ENCODE results near the gene ANXA9. TPM values are rescaled to one million over a fixed set of nuclear protein-coding genes. Genes with fewer than 3 reads are reported as not detected.

ANXA9 gene
- total and polyA plus RNA-seq, 2 donors (not counting 1 experiment from before 2014, with no cell fraction given), result 0.07 to 0.62 TPM

- ChIA-PET POLR2A (interaction anchor here (1.2 kb wide), 1 partner anchor 17 kb away, joined by 4 read pairs; no protein-coding TSS in a partner anchor), CTCF (interaction anchor here (1.3 kb wide), 1 partner anchor 15 kb away, joined by 4 read pairs; no protein-coding TSS in a partner anchor)
- no peak for ATAC-seq (ENCODE audit: low read depth)
- Histone ChIP-seq H3K36me3 (replicated peaks in 1 of 2; ENCODE audit: control extremely low read depth in 1 of 2, control insufficient read depth in 1 of 2, extremely low read depth in 1 of 2, insufficient read depth in 2 of 2, low read length in 1 of 2) (peaks cover 0 to 9% of the 10 kb centered on the region in 2 experiments), H3K79me2 (ENCODE audit: control insufficient read depth, insufficient read depth, low read length) (peaks cover 3% of the 10 kb centered on the region), H3K4me1 (ENCODE audit: control insufficient read depth in 2 of 2, insufficient read depth in 2 of 2, low read length in 2 of 2) (no peaks in the 10 kb centered on the region), H3K27ac (ENCODE audit: low read length in 2 of 2) (no peak overlapping the region), H4K20me1 (ENCODE audit: control insufficient read depth, insufficient read depth, low read length, poor library complexity, severe bottlenecking) (no peaks in the 10 kb centered on the region), H3K4me2 (replicated peaks; ENCODE audit: low read depth, low read length, poor library complexity, severe bottlenecking) (no peak overlapping the region), H3K4me3 (ENCODE audit: control extremely low read depth in 1 of 5, extremely low read depth in 1 of 5, insufficient read depth in 1 of 5, low read depth in 2 of 5, low read length in 4 of 5) (no peak overlapping the region), H3K27me3 (replicated peaks in 1 of 4; ENCODE audit: control extremely low read depth in 1 of 4, control insufficient read depth in 3 of 4, insufficient read depth in 4 of 4, low read length in 3 of 4) (no peaks in the 10 kb centered on the region), H2AFZ (ENCODE audit: insufficient read depth, low read depth, low read length, poor library complexity, severe bottlenecking) (no peak overlapping the region), H3K9me3 (ENCODE audit: control extremely low read depth in 1 of 3, control insufficient read depth in 2 of 3, insufficient read depth in 1 of 3, low read length in 2 of 3) (no peaks in the 10 kb centered on the region), H3K9ac (ENCODE audit: low read length) (no peak overlapping the region)
- no peaks in the 10 kb centered on the region for H3K4me1 Mint-ChIP-seq
- no peaks in the 10 kb centered on the region for H3K9me3 Mint-ChIP-seq (ENCODE audit: insufficient read depth)
- WGBS (ENCODE audit: insufficient coverage), result 93% methylated on average over 3 of the region's 3 CpGs
- TF ChIP-seq CTCF (IDR thresholded peaks at IDR 0.05) (no peak), EZH2 (IDR thresholded peaks at IDR 0.05; ENCODE audit: borderline replicate concordance, insufficient read depth, low read depth, low read length, poor library complexity, severe bottlenecking) (no peak)
- no peaks in the 10 kb centered on the region for H3K27me3 Mint-ChIP-seq
- intact Hi-C loops (cut with micrococcal nuclease), result no loop called here
- no peak for DNase-seq
- no peak overlapping the region for H3K4me3 Mint-ChIP-seq
- no peak overlapping the region for H3K27ac Mint-ChIP-seq
These were observed 57.4 kb downstream of the ANXA9 start for GRCh38 chr1:151039521-151039920.

GRCh38 chr1:151043163-151043562 lies 61.1 kb downstream of the ANXA9 start:
- no peaks in the 10 kb centered on the region for H3K9me3 ChIP-seq (ENCODE audit: control extremely low read depth in 1 of 3, control insufficient read depth in 2 of 3, insufficient read depth in 1 of 3, low read length in 2 of 3)
- no peak overlapping the region for H3K4me3 ChIP-seq (ENCODE audit: control extremely low read depth in 1 of 5, extremely low read depth in 1 of 5, insufficient read depth in 1 of 5, low read depth in 2 of 5, low read length in 4 of 5)
- H3K36me3 ChIP-seq (replicated peaks in 1 of 2; ENCODE audit: control extremely low read depth in 1 of 2, control insufficient read depth in 1 of 2, extremely low read depth in 1 of 2, insufficient read depth in 2 of 2, low read length in 1 of 2), result no peaks in the 10 kb centered on the region
- no peak overlapping the region for H3K27ac ChIP-seq (ENCODE audit: low read length in 2 of 2)
- H3K4me3 Mint-ChIP-seq, result no peak overlapping the region
- no CpG with 5 or more reads among the region's 1 CpG for WGBS (ENCODE audit: insufficient coverage)
- peaks cover 13% of the 10 kb centered on the region for H3K79me2 ChIP-seq (ENCODE audit: control insufficient read depth, insufficient read depth, low read length)
- peaks cover 20% of the 10 kb centered on the region for H3K4me1 Mint-ChIP-seq
- TF ChIP-seq EZH2 (IDR thresholded peaks at IDR 0.05; ENCODE audit: borderline replicate concordance, insufficient read depth, low read depth, low read length, poor library complexity, severe bottlenecking), result no peak
- no peak for TF ChIP-seq CTCF (IDR thresholded peaks at IDR 0.05)
- H3K4me2 ChIP-seq (replicated peaks; ENCODE audit: low read depth, low read length, poor library complexity, severe bottlenecking), result no peak overlapping the region
- peaks cover 10 to 15% of the 10 kb centered on the region in 2 donors for H3K4me1 ChIP-seq (ENCODE audit: control insufficient read depth in 2 of 2, insufficient read depth in 2 of 2, low read length in 2 of 2)
- H3K27me3 Mint-ChIP-seq, result no peaks in the 10 kb centered on the region
- CTCF ChIA-PET, result interaction anchor here (0.9 to 2.4 kb wide), 5 partner anchors 15 to 28 kb away, joined by 3 to 8 read pairs (median 4); partner anchors contain the start of gene CDC42SE1
- H3K27ac Mint-ChIP-seq, result no peak overlapping the region
- ATAC-seq (ENCODE audit: low read depth) (no peak), DNase-seq (no peak)
- POLR2A ChIA-PET, result no interaction called here
- no peak overlapping the region for H2AFZ ChIP-seq (ENCODE audit: insufficient read depth, low read depth, low read length, poor library complexity, severe bottlenecking)
- no peaks in the 10 kb centered on the region for H4K20me1 ChIP-seq (ENCODE audit: control insufficient read depth, insufficient read depth, low read length, poor library complexity, severe bottlenecking)
- intact Hi-C loops (cut with micrococcal nuclease), result no loop called here
- H3K9ac ChIP-seq (ENCODE audit: low read length), result no peak overlapping the region
- no peaks in the 10 kb centered on the region for H3K27me3 ChIP-seq (replicated peaks in 1 of 4; ENCODE audit: control extremely low read depth in 1 of 4, control insufficient read depth in 3 of 4, insufficient read depth in 4 of 4, low read length in 3 of 4)
- H3K9me3 Mint-ChIP-seq (ENCODE audit: insufficient read depth), result no peaks in the 10 kb centered on the region

Small RNAs within 50 kb of the gene (small RNA-seq; reads per million reads assigned to genes)
- gene RNU6-884P (ENCODE audit: insufficient read length, low read depth, low replicate concordance), result not detected

Other genes with a start within 250 kb of the ANXA9 start
- 221 and 241 TPM in 2 replicates for gene CTSS, start 216.5 kb upstream of the ANXA9 start, total RNA-seq
- 89.6 and 106 TPM in 2 replicates for gene CTSS, start 216.5 kb upstream of the ANXA9 start, polyA plus RNA-seq
- gene CTSK, start 174.0 kb upstream of the ANXA9 start, total RNA-seq, result 5.3 and 5.9 TPM in 2 replicates
- gene CTSK, start 174.0 kb upstream of the ANXA9 start, polyA plus RNA-seq, result 6.0 and 9.2 TPM in 2 replicates
- 48.2 and 48.6 TPM in 2 replicates for gene ARNT, start 105.7 kb upstream of the ANXA9 start, total RNA-seq
- 17.6 and 21.0 TPM in 2 replicates for gene ARNT, start 105.7 kb upstream of the ANXA9 start, polyA plus RNA-seq
- not detected in 2 replicates for gene CTXND2, start 95.2 kb upstream of the ANXA9 start, total RNA-seq
- gene CTXND2, start 95.2 kb upstream of the ANXA9 start, polyA plus RNA-seq, result not detected in 2 replicates
- gene SETDB1, start 55.9 kb upstream of the ANXA9 start, total RNA-seq, result 115 and 133 TPM in 2 replicates
- gene SETDB1, start 55.9 kb upstream of the ANXA9 start, polyA plus RNA-seq, result 57.4 and 79.6 TPM in 2 replicates
- 130 and 144 TPM in 2 replicates for gene CERS2, start 7.5 kb upstream of the ANXA9 start, total RNA-seq
- gene CERS2, start 7.5 kb upstream of the ANXA9 start, polyA plus RNA-seq, result 52.5 and 68.4 TPM in 2 replicates
- gene MINDY1, start 24.6 kb downstream of the ANXA9 start, total RNA-seq, result 16.1 and 16.5 TPM in 2 replicates
- 4.8 and 7.6 TPM in 2 replicates for gene MINDY1, start 24.6 kb downstream of the ANXA9 start, polyA plus RNA-seq
- 20.8 and 21.3 TPM in 2 replicates for gene PRUNE1, start 26.2 kb downstream of the ANXA9 start, total RNA-seq
- 13.3 and 15.9 TPM in 2 replicates for gene PRUNE1, start 26.2 kb downstream of the ANXA9 start, polyA plus RNA-seq
- 1.8 and 2.5 TPM in 2 replicates for gene BNIPL, start 54.3 kb downstream of the ANXA9 start, total RNA-seq
- gene BNIPL, start 54.3 kb downstream of the ANXA9 start, polyA plus RNA-seq, result 0.81 and 2.8 TPM in 2 replicates
- gene C1orf56, start 65.5 kb downstream of the ANXA9 start, total RNA-seq, result 4.5 and 7.6 TPM in 2 replicates
- 2.4 and 2.5 TPM in 2 replicates for gene C1orf56, start 65.5 kb downstream of the ANXA9 start, polyA plus RNA-seq
- gene CDC42SE1, start 77.3 kb downstream of the ANXA9 start, total RNA-seq, result 230 and 238 TPM in 2 replicates
- gene CDC42SE1, start 77.3 kb downstream of the ANXA9 start, polyA plus RNA-seq, result 366 and 419 TPM in 2 replicates
- gene MLLT11, start 78.1 kb downstream of the ANXA9 start, total RNA-seq, result 1.1 and 1.5 TPM in 2 replicates
- gene MLLT11, start 78.1 kb downstream of the ANXA9 start, polyA plus RNA-seq, result 2.4 and 2.7 TPM in 2 replicates
- gene GABPB2, start 88.5 kb downstream of the ANXA9 start, total RNA-seq, result 22.4 and 22.9 TPM in 2 replicates
- 15.1 and 22.3 TPM in 2 replicates for gene GABPB2, start 88.5 kb downstream of the ANXA9 start, polyA plus RNA-seq
- 0.86 and 1.5 TPM in 2 replicates for gene SEMA6C, start 164.3 kb downstream of the ANXA9 start, total RNA-seq
- gene SEMA6C, start 164.3 kb downstream of the ANXA9 start, polyA plus RNA-seq, result 0.81 and 1.3 TPM in 2 replicates
- 14.9 and 17.6 TPM in 2 replicates for gene TNFAIP8L2, start 174.4 kb downstream of the ANXA9 start, total RNA-seq
- gene TNFAIP8L2, start 174.4 kb downstream of the ANXA9 start, polyA plus RNA-seq, result 5.5 and 9.1 TPM in 2 replicates
- 5.8 TPM in 2 replicates for gene LYSMD1, start 183.6 kb downstream of the ANXA9 start, total RNA-seq
- gene LYSMD1, start 183.6 kb downstream of the ANXA9 start, polyA plus RNA-seq, result 0.68 and 1.4 TPM in 2 replicates
- 53.6 and 57.6 TPM in 2 replicates for gene SCNM1, start 183.9 kb downstream of the ANXA9 start, total RNA-seq
- 38.2 and 46.5 TPM in 2 replicates for gene SCNM1, start 183.9 kb downstream of the ANXA9 start, polyA plus RNA-seq
- gene TMOD4, start 193.7 kb downstream of the ANXA9 start, total RNA-seq, result 3.5 and 5.1 TPM in 2 replicates
- gene TMOD4, start 193.7 kb downstream of the ANXA9 start, polyA plus RNA-seq, result 1.7 and 2.3 TPM in 2 replicates
- gene VPS72, start 207.9 kb downstream of the ANXA9 start, total RNA-seq, result 48.7 and 71.3 TPM in 2 replicates
- gene VPS72, start 207.9 kb downstream of the ANXA9 start, polyA plus RNA-seq, result 30.3 and 42.1 TPM in 2 replicates
- gene PIP5K1A, start 216.3 kb downstream of the ANXA9 start, total RNA-seq, result 76.1 and 78.4 TPM in 2 replicates
- 57.4 and 59.4 TPM in 2 replicates for gene PIP5K1A, start 216.3 kb downstream of the ANXA9 start, polyA plus RNA-seq

Data from B cell (primary cell).